IPS-NIHi7 (cell line): ENCODE measurements around the gene CTSO.
"Not testable (repeated sequence)": the region's sequence is repeated elsewhere in the genome, so short reads cannot be mapped to it uniquely, and the experiment has no call there.

Experiments used
- DNase-seq: peaks from one replicate; pipeline ENCODE4 v3.0.0; 2012; ENCODE audit warnings: mixed read lengths; ENCODE audit errors: extremely low spot score

The CTSO gene

GRCh38 chr4:155954939-155955338, 1.3 kb upstream of the CTSO start:
- DNase-seq: no peak

DNA sequence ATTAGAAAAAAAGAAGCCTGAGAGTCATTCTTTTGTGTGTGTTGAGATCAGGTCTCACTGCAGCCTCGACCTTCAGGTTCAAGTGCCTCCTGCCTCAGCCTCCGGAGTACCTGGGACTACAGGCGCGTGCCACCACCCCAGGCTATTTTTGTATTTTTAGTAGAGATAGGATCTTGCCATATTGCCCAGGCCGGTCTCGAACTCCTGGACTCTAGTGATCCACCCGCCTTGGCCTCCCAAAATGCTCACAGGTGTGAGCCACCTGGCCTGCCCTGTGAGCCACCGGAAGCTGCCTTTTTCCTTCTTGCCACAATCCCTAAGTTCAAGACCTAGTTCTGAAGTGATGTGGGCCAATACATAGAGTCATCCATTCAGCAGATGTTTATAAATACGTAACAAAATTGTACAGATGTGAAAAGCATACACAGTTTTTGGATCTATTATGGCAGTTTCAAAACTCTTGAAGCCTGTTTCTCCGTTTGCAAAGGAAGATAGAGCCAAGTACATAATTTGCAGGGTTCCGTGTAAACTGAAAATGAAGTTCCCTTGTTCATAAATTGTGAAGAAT, 536 bp upstream of the CTSO start:
- DNase-seq: no peak

DNA sequence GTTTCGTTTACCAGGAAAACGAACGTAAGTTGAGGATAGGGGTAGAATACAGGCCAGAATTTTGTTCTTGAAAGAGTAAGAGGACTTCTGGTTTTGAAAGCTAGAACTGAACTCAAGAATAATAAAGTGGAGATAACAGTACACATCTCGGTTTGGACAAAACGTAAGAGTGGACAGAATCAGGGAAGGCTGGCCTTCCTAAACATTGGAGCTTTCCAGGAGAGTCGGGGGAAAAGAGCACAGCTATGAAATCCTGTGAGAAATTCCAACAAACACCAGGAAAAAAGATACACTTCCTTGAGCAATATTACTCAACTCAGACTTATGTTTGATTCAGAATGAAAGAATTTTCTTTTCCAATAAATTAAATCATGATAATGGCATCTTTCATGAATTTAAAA, 1.2 kb downstream of the CTSO start:
- no peak for DNase-seq

GRCh38 chr4:155950461-155950860, 3.2 kb downstream of the CTSO start:
- DNase-seq: no peak

- no peak for DNase-seq
Measured at GRCh38 chr4:155948541-155948940, 5.1 kb downstream of the CTSO start.

GRCh38 chr4:155946486-155946885, 7.2 kb downstream of the CTSO start:
- no peak for DNase-seq

DNA sequence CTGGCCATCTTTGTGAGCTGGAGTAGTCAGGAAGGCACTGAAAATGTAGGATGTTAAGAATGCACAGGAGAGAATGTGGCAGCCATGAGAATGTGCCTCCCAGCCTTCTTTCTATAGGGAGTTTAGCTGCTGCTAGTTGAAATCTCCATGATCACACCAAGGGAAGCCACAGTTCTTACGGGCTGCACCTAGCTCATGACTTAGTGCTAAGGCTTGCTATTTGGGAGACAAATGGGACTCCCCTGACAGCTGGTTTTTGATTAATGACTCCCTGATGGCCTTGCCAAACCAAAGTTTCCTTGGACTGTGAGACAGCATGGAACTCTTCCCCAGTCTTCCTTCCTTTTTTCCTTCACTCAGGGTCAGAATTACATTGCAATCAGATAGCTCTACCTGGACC, 9.2 kb downstream of the CTSO start:
- no peak for DNase-seq

DNA sequence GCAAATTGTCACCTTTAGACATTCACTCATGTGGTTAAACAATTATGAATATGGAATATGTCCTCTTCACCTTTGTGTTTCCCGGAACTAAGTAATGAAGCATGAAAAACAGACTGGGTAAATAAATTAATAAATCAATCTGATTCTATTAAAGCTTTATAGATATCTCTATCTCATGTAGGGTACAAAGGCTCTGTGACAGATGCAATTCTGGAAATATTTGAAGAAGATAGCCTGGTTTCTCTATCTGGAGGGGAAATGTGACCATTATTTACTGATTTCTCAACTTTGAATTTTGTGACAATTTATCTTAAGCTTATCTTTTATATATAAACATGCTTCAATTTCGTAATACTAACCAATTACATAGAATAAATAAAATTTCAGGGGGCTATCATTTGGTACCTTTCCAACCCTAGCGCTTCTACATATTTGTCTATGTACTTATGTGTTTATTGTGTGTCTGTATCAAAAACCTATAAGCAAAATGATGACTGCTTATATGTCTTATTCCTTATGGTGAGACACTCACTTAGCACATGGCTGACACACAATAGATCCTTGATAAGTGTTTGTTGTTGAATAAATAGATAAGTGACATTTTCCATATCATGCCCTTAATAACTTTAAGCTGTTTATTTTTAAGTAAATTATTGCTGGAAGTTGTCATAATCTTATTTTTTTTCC, 9.9 kb downstream of the CTSO start:
- no peak for DNase-seq

DNA sequence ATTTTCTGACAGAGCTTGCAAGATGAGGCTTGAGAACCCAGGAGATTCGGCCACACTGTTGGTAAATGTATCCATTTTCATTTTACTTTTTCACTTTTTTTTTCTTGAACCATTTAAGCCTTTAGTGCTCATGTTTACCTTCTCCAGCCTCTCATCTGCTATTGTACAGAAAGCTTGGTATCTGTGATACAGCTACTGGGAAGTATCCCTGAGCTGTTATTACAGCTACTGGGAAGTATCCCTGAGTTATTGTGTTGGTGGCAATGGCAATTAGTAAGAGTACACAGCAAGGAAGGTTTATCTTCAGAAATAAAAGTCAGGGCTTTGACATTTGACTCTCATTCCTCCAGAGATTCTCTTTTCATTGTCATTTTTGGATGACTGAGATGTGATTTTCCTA, 11.8 kb downstream of the CTSO start:
- no peak for DNase-seq

DNA sequence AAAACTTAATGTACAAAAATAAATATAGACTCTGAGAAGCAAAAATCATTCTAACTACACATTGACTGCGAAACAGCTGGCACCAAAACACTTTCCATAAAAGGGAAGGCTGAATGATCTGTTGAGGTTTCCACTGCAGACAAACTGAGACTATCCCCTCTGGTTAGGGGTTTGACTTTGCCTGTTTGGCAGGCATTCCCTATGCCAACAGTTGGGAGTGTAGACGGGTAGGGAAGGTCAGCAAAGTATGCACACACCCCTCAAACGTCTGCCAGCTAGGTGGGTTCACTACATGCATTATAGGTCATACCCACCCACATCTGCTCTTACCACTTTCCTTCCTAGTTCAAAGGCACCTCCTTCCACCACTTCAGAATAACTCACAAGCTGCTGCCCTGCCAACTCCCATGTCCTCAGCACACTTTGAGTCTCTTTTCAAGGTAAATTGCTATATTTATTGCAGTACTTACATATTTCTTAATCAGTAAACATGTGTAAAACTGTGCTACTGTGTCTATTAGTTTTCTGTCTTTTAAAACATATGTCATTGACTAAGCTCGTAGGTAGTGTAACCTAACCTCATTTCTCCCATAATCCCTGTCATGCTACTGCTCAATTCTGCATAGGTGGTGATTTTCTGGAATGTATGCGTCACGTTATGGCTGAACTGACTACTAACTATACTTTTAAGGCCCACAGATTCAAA, 12.4 kb downstream of the CTSO start:
- no peak for DNase-seq

DNA sequence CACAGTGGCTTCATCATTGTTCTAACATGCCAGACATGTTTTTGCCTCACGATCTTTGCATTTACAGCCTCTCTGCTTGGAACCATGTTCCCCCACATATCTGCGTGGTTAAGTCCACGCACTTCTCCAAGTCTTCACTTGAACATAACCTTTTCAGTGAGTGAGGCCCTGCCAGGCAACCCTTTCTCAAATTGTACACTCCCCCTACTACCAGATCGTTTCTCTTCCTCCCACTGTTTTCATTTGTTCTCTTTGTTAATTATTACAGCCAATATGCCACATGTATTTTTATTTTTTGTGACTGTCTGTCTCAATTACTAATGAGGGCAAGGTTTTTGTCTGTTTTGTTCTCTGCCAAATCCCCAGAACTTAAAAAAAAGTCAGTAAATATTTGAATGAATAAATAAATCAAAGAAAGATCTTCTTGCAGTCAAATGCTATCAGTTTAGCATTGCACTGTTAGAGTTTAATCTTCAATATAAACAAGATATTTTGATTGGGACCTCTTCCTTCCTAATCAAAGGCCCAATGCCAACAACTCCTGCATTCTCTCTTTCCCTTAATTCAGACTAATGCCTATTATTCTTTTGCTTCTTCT, 18.2 kb downstream of the CTSO start:
- DNase-seq: no peak

DNA sequence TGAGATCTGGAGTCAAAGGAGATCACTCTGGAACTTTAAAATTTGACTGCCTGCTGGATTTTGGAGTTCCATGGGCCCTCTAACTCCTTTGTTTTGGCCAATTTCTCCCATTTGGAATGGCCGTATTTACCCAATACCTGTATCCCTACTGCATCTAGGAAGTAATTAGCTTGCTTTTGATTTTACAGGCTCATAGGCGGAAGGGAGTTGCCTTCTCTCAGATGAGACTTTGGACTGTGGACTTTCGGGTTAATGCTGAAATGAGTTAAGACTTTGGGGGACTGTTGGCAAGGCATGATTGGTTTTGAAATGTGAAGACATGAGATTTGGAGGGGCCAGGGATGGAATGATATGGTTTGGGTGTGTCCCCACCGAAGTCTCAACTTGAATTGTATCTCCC, 19.0 kb downstream of the CTSO start:
- not testable (repeated sequence) for DNase-seq

- DNase-seq: no peak
Measured at GRCh38 chr4:155931634-155932033, 22.0 kb downstream of the CTSO start.

GRCh38 chr4:155930330-155930729, 23.3 kb downstream of the CTSO start:
- DNase-seq: no peak

GRCh38 chr4:155929833-155930232, 23.8 kb downstream of the CTSO start:
- DNase-seq: no peak

- no peak for DNase-seq
Measured at GRCh38 chr4:155924637-155925036, 29.0 kb downstream of the CTSO start.

DNA sequence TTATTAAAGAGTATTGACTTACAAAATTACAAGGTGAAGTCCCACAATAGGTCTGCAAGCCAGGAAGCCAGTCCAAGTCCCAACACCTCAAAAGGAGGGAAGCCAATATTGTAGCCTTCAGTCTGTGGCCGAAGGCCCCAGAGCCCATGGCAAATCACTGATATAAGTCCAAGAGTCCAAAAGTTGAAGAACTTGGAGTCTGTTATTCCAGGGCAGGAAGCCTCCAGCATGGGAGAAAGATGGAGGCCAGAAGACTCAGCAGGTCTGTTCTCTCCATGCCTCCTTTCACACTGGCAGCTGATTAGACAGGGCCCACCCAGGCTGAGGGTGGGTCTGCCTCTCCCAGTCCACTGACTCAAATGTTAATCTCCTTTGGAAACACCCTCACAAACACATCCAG, 32.1 kb downstream of the CTSO start:
- DNase-seq: no peak

DNA sequence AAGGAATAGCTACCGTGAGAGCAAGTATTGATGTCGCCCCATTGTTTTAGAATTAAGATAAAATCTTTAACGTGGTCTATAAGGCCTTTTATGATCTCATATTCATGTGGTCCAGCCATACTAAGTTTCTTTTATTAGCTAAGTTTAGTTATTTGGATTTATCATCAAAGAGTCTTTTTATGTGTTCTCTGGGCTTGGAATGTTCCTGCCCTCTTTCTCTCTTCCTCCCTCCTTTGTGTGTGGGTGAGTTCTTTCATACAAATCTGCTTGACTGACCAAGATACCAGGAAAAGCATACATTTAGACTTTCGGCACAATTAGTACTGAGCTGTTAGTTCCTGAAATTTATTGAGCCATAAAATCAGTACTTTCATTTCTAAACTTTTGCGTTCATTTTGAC, 38.9 kb downstream of the CTSO start:
- DNase-seq: no peak

GRCh38 chr4:155911905-155912304, 41.8 kb downstream of the CTSO start:
- no peak for DNase-seq

- DNase-seq: no peak
Measured at GRCh38 chr4:155909615-155910226, 43.9 kb downstream of the CTSO start.

GRCh38 chr4:155908187-155909139, 45.2 kb downstream of the CTSO start:
- DNase-seq: no peak
